GM19372 (cell line): ENCODE results near the gene NYNRIN.
A peak's percentile ranks its signal among the peaks of the same experiment; 100 is the strongest.
"Not testable (repeated sequence)": the region's sequence is repeated elsewhere in the genome, so short reads cannot be mapped to it uniquely, and the experiment has no call there.

Experiments
- ATAC-seq: cut with Tn5 transposase; IDR thresholded peaks from one replicate; pipeline ENCODE4 v1.9.1; 2021; ENCODE audit warnings: mild to moderate bottlenecking, low read depth, moderate library complexity; ENCODE audit not compliant: unreplicated experiment

The NYNRIN gene

GRCh38 chr14:24398653-24399446 lies at the start of gene NYNRIN:
Gene NYNRIN, plus strand, starts transcription at chr14:24399003. Its CDS starts 244 bp downstream, at chr14:24399247.
- ATAC-seq, result no peak

- no peak for ATAC-seq
Measured at GRCh38 chr14:24349742-24350141, 49.1 kb upstream of the NYNRIN start.

- ATAC-seq, result no peak
Measured at GRCh38 chr14:24351517-24351916, 47.3 kb upstream of the NYNRIN start.

- no peak for ATAC-seq
Measured at GRCh38 chr14:24353559-24354481, 45.0 kb upstream of the NYNRIN start.

- ATAC-seq, result not testable (repeated sequence)
Measured at GRCh38 chr14:24354482-24354825, 44.3 kb upstream of the NYNRIN start.

GRCh38 chr14:24355009-24355408 lies 43.8 kb upstream of the NYNRIN start:
- ATAC-seq, result no peak

GRCh38 chr14:24356208-24356607 lies 42.6 kb upstream of the NYNRIN start:
- ATAC-seq, result no peak

GRCh38 chr14:24360281-24360680 lies 38.5 kb upstream of the NYNRIN start:
- no peak for ATAC-seq

GRCh38 chr14:24361326-24361725 lies 37.5 kb upstream of the NYNRIN start:
- no peak for ATAC-seq

GRCh38 chr14:24362241-24362960 lies 36.4 kb upstream of the NYNRIN start:
- ATAC-seq, result no peak

GRCh38 chr14:24363401-24363800 lies 35.4 kb upstream of the NYNRIN start:
- no peak for ATAC-seq

GRCh38 chr14:24364841-24365240 lies 34.0 kb upstream of the NYNRIN start:
- ATAC-seq, result no peak

GRCh38 chr14:24365600-24366412 lies 33.0 kb upstream of the NYNRIN start:
- ATAC-seq, result no peak

- no peak for ATAC-seq
Measured at GRCh38 chr14:24366413-24366720, 32.4 kb upstream of the NYNRIN start.

GRCh38 chr14:24366721-24367513 lies 31.9 kb upstream of the NYNRIN start:
- peak; percentile 53 for ATAC-seq

GRCh38 chr14:24367514-24368211 lies 31.1 kb upstream of the NYNRIN start, which contains the start of gene NFATC4:
Gene NFATC4, plus strand, starts transcription at chr14:24368184. Its CDS starts 157 bp downstream, at chr14:24368341.
- ATAC-seq, result no peak

GRCh38 chr14:24368212-24368561 lies 30.6 kb upstream of the NYNRIN start:
- ATAC-seq, result no peak

GRCh38 chr14:24368562-24369252 lies 30.1 kb upstream of the NYNRIN start:
- no peak for ATAC-seq
